Measurements from ENCODE around the gene SLC22A31.
A peak's percentile ranks its signal among the peaks of the same experiment; 100 is the strongest.
"Not testable (repeated sequence)": the region's sequence is repeated elsewhere in the genome, so short reads cannot be mapped to it uniquely, and the experiment has no call there.

Gene SLC22A31

DNA sequence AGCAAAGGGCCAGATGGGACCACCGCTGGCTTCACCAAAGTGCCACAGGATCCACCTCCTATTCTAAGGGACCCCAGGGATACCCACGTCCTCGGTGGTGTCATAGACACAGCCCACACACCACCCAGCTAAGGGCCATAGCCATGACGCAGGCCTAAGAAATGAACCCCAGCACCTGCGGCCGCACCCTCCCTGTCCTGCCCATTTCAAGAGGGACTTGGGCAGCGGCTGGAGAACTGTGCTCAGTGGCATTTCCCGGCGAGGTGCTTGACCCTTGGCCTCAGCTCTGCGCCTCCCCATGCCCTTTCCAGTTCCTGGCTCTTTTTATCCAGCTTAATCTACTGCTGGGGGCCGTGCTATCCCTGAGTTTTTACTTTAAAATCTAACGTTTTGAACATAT is 44.4 kb upstream of the SLC22A31 start:
- Histone ChIP-seq H3K27ac (no peak overlapping the region), H3K4me3 (ENCODE audit: low read depth in 1 of 2, low read length in 1 of 2) (no peak overlapping the region), H3K4me1 (ENCODE audit: control insufficient read depth in 1 of 2, insufficient read depth in 1 of 2, low read depth in 1 of 2, low read length in 1 of 2) (peaks cover 19 to 30% of the 10 kb centered on the region in 2 experiments), H3K36me3 (no peaks in the 10 kb centered on the region), H3K9me3 (no peaks in the 10 kb centered on the region), H3K27me3 (peaks cover 36% of the 10 kb centered on the region)
- TF ChIP-seq, protein P1, sequence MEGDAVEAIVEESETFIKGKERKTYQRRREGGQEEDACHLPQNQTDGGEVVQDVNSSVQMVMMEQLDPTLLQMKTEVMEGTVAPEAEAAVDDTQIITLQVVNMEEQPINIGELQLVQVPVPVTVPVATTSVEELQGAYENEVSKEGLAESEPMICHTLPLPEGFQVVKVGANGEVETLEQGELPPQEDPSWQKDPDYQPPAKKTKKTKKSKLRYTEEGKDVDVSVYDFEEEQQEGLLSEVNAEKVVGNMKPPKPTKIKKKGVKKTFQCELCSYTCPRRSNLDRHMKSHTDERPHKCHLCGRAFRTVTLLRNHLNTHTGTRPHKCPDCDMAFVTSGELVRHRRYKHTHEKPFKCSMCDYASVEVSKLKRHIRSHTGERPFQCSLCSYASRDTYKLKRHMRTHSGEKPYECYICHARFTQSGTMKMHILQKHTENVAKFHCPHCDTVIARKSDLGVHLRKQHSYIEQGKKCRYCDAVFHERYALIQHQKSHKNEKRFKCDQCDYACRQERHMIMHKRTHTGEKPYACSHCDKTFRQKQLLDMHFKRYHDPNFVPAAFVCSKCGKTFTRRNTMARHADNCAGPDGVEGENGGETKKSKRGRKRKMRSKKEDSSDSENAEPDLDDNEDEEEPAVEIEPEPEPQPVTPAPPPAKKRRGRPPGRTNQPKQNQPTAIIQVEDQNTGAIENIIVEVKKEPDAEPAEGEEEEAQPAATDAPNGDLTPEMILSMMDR (IDR thresholded peaks at IDR 0.05) = no peak

DNA sequence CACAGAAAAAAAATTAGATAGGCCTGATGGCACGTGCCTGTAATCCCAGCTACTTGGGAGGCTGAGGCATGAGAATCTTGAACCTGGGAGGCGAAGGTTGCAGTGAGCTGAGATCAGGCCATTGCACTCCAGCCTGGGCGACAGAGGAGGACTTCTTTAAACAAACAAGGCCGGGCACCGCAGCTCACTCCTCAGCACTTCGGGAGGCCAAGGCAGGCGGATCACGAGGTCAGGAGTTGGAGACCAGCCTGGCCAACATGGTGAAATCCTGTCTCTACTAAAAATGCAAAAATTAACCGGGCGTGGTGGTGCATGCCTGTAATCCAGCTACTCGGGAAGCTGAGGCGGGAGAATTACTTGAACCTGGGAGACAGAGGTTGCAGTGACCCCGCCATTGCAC is 43.9 kb upstream of the SLC22A31 start:
- H3K4me3 ChIP-seq (ENCODE audit: low read depth in 1 of 2, low read length in 1 of 2); H3K9me3 ChIP-seq; H3K36me3 ChIP-seq; H3K27ac ChIP-seq: not testable (repeated sequence)
- Histone ChIP-seq H3K4me1 (ENCODE audit: control insufficient read depth in 1 of 2, insufficient read depth in 1 of 2, low read depth in 1 of 2, low read length in 1 of 2) (peaks cover 20 to 30% of the 10 kb centered on the region in 2 experiments), H3K27me3 (peaks cover 36% of the 10 kb centered on the region)

DNA sequence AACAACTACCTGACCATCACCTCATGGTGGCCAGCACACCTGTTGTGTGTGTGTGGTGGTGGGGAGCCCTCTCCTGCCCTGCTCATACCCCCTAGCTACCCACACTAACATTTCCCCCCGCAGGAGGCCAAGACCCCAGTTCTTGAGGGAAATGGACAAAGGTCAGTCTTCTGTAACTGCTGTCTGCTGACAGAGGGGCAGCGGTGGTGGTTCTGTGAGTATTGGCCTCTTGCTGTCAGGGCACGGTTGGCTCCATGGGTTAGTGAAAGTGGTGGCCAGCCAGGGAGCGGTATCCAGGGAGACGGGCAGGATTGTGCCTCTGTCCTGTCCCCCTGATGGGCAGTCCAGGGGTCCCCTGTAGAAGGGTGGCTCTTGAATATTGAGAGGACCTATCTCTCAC is 43.3 kb upstream of the SLC22A31 start:
- no peak overlapping the region for H3K4me3 ChIP-seq (ENCODE audit: low read depth in 1 of 2, low read length in 1 of 2)
- no peaks in the 10 kb centered on the region for H3K9me3 ChIP-seq
- TF ChIP-seq, protein P1 (IDR thresholded peaks at IDR 0.05) = no peak
- H3K27me3 ChIP-seq = peaks cover 35% of the 10 kb centered on the region
- H3K4me1 ChIP-seq (ENCODE audit: control insufficient read depth in 1 of 2, insufficient read depth in 1 of 2, low read depth in 1 of 2, low read length in 1 of 2) = peaks cover 21 to 32% of the 10 kb centered on the region in 2 experiments
- no peaks in the 10 kb centered on the region for H3K36me3 ChIP-seq
- H3K27ac ChIP-seq = no peak overlapping the region

DNA sequence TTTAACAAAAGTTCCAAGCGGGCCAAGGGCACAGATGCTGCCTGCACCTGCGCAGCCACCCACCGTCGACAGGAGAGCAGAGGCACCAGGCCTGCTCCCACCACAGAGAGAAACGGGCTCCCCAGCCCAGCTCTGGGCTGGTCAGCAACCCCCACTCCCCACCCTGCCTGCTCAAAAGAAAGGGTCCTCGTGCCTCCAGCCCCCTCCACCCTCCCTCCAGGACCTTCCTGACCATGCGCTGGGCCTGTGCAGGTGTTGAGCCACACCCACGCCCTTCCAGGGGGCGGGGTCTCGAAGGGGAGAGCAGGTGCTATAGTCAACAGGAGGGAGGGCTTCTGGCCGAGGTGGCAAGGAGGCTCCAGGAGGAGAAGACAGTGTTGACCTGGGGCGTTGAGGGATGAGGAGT is 42.5 kb upstream of the SLC22A31 start:
- H3K9me3 ChIP-seq = no peaks in the 10 kb centered on the region
- H3K27me3 ChIP-seq = peaks cover 27% of the 10 kb centered on the region
- TF ChIP-seq, protein P1 (IDR thresholded peaks at IDR 0.05) = no peak
- no peaks in the 10 kb centered on the region for H3K36me3 ChIP-seq
- no peak overlapping the region for H3K4me3 ChIP-seq (ENCODE audit: low read depth in 1 of 2, low read length in 1 of 2)
- H3K27ac ChIP-seq = peak overlapping the region; percentile 35
- peaks cover 28 to 38% of the 10 kb centered on the region in 2 experiments for H3K4me1 ChIP-seq (ENCODE audit: control insufficient read depth in 1 of 2, insufficient read depth in 1 of 2, low read depth in 1 of 2, low read length in 1 of 2)

DNA sequence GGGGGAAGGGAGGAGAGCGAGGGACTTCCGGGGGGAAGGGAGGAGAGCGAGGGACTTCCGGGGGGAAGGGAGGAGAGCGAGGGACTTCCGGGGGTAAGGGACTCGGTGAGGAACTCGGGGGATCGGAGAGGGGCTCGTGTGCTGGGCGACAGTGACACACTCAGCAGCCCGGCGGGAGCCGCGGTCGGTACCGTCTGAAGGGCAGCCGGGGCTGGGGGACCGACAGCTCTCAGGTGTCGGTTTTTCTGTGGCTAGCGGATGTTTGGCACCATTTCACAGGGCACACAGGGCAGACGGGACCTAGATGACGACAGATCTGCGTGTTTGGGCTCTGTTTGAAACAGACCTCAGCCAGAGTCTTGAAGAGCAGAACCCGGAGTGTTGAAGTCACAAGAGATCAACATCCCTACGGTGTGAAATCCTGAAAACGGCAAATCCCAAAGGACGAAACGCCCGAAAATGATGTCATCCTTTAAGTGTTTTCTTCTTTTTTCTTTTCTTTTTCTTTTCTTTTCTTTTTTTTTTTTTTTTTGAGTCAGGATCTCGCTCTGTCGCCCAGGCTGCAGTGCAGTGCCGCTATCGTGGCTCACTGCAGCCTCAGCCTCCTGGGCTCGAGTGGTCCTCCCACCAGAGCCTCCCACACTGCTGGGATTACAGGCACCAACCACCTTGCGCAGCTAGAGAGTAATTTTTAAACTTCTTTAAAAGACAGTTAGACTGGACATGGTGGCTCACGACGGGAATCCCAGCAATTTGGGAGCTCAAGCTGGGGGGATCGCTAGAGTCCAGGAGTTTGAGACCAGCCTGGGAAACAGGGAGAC is 41.1 kb upstream of the SLC22A31 start:
- Histone ChIP-seq H3K4me3 (ENCODE audit: low read depth in 1 of 2, low read length in 1 of 2) (peak overlapping the region; percentile 81 to 91), H3K36me3 (no peaks in the 10 kb centered on the region), H3K9me3 (no peaks in the 10 kb centered on the region), H3K4me1 (ENCODE audit: control insufficient read depth in 1 of 2, insufficient read depth in 1 of 2, low read depth in 1 of 2, low read length in 1 of 2) (peaks cover 22 to 28% of the 10 kb centered on the region in 2 experiments), H3K27ac (peak overlapping the region; percentile 94), H3K27me3 (peaks cover 13% of the 10 kb centered on the region)
- TF ChIP-seq, protein P1 (IDR thresholded peaks at IDR 0.05) = no peak

DNA sequence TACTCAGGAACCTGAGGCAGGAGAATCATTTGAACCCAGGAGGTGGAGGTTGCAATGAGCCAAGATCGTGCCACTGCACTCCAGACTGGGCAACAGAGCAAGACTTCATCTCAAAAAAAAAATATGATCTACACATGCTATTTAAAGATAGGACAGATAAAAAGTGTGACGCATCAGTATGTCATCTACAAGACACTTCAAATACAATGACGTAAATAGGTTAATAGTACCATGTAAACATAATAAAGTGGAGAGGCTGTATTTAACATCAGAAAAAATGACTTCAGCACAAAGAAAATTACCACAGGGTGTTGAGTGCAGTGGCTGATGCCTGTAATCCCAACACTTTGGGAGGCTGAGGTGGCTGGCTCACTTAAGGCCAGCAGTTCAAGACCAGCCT is 37.4 kb upstream of the SLC22A31 start:
- no peaks in the 10 kb centered on the region for H3K9me3 ChIP-seq

More for the DNA sequence above, 37.4 kb upstream of the SLC22A31 start:
- peaks cover 42 to 44% of the 10 kb centered on the region in 2 experiments for H3K4me1 ChIP-seq (ENCODE audit: control insufficient read depth in 1 of 2, insufficient read depth in 1 of 2, low read depth in 1 of 2, low read length in 1 of 2)
- TF ChIP-seq, protein P1 (IDR thresholded peaks at IDR 0.05) = no peak
- H3K36me3 ChIP-seq = no peaks in the 10 kb centered on the region
- no peak overlapping the region for H3K4me3 ChIP-seq (ENCODE audit: low read depth in 1 of 2, low read length in 1 of 2)
- no peaks in the 10 kb centered on the region for H3K27me3 ChIP-seq
- no peak overlapping the region for H3K27ac ChIP-seq
